Measurements from ENCODE around the gene MVP.

GRCh38 chr16:29811896-29812665 is 8.2 kb upstream of the MVP start, which contains the start of gene PRRT2:
- TF ChIP-seq ZFP30 (CRISPR knock-in tag; IDR thresholded peaks at IDR 0.05) (no peak), GLIS3 (CRISPR knock-in tag; IDR thresholded peaks at IDR 0.05) (no peak), TCF4 (CRISPR knock-in tag; IDR thresholded peaks at IDR 0.05; ENCODE audit: borderline replicate concordance) (no peak), SNAI2 (CRISPR knock-in tag; IDR thresholded peaks at IDR 0.05) (no peak), ARNTL (CRISPR knock-in tag; IDR thresholded peaks at IDR 0.05; ENCODE audit: borderline replicate concordance, low read depth) (no peak), ZFP3 (CRISPR knock-in tag; IDR thresholded peaks at IDR 0.05) (no peak)
- TF ChIP-seq, protein P1, sequence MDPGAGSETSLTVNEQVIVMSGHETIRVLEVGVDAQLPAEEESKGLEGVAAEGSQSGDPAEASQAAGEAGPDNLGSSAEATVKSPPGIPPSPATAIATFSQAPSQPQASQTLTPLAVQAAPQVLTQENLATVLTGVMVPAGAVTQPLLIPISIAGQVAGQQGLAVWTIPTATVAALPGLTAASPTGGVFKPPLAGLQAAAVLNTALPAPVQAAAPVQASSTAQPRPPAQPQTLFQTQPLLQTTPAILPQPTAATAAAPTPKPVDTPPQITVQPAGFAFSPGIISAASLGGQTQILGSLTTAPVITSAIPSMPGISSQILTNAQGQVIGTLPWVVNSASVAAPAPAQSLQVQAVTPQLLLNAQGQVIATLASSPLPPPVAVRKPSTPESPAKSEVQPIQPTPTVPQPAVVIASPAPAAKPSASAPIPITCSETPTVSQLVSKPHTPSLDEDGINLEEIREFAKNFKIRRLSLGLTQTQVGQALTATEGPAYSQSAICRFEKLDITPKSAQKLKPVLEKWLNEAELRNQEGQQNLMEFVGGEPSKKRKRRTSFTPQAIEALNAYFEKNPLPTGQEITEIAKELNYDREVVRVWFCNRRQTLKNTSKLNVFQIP (CRISPR knock-in tag; IDR thresholded peaks at IDR 0.05; ENCODE audit: borderline replicate concordance, low read depth) = no peak

Measured in SK-N-SH treated with all-trans-retinoic acid at 6 μM for 48 hours (cell line).